ENCODE measurements around the gene PDC.
"Not testable (repeated sequence)": the region's sequence is repeated elsewhere in the genome, so short reads cannot be mapped to it uniquely, and the experiment has no call there.

Gene PDC

DNA sequence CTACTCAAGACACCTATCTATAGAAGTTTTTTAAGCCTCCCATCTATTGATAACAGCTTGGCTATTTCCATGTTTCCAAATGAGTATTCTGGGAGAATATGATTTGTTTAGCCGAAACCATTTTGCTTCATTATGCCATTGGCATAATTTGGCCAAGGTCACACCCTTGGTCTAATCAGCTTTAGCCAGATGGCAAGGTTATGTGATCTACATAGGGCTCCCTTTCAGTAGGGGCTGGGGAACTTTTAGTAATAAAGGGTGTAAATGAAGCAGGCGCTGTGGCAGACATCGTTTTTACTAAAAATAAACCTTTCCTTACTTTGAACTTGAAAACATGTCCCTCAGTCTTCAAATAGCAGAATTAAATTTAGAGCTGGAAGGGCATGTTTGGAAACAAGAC is 3.0 kb upstream of the PDC start:
- no peak for DNase-seq

DNA sequence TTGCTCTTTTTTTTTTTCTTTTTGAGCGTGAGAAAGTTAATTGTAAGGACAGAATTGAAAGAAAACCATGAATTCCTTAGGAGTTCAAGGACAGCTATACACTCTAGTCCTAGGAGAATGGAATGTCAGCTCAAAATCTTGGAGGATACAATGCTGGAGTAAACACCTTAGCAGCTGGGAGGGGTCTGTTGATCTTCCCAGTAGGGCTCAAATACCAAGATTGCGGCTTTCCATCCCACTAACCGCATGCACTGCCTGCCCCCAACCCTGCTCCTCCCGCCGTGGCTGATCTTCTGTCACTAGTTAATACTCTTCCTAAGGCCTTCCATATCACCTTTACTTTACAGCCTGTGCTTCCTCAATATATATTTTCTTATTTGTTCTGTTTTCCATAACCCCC is 2.6 kb upstream of the PDC start:
- no peak for DNase-seq

DNA sequence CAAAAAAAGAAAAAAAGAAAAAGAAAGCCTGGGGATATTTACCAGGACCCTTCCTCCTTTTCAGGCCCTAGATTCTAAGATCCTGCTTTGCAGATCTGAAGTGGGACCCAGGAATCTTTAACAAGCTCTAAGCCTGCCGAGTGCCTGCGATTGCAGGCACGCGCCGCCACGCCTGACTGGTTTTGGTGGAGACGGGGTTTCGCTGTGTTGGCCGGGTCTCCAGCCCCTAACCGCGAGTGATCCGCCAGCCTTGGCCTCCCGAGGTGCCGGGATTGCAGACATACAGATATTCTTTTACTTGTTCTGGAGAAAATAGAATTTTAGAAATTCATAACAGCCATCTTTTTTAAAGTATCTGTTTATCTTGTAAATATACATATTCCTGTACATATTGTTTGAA is 1.8 kb downstream of the PDC start:
- not testable (repeated sequence) for DNase-seq

DNA sequence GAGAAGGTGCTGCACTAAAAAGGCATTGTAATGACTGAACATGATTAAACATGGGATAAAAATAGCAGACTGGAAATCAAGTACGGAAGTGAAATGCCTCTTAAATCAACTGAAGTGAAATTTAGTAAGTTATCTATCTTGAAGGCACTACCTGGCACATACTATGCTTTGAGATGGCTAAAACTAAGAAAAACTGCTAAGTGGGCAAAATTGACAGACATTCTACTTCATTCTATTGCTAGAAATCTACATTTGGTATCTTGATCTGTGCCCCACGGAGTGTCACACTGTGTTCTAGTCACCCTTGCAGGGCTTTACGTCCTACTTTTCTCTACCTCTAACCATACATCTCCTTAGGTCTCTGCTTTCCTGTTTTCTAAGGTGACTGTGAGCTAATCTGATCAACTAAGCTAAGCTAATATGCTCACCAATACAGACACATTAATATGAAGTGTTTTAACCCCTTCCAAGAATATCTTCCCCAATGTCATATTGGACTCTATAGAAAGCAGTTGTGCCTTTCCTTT is 4.1 kb downstream of the PDC start:
- no peak for DNase-seq

- no peak for DNase-seq
Observed at GRCh38 chr1:186454981-186455380, 5.9 kb downstream of the PDC start.

GRCh38 chr1:186446152-186446551 is 14.8 kb downstream of the PDC start:
- DNase-seq = no peak

DNA sequence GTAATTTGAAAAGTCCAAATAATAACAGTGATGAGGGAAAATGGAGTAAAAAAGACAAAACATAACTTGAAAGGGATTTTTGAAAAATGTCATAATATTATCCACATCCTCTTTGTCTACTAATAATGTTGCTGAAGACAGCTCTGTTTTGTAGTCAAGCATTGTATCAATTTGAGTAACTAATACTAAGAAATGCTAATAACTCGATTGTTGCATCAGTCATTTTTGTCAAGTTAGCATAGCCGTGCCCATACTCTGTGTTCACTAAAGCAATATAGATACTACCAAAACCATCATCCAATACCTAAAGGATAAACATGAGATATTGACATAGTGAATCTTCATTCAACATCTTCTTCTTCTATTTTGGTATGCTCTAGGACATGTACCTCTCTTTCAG is 17.3 kb downstream of the PDC start:
- no peak for DNase-seq

DNA sequence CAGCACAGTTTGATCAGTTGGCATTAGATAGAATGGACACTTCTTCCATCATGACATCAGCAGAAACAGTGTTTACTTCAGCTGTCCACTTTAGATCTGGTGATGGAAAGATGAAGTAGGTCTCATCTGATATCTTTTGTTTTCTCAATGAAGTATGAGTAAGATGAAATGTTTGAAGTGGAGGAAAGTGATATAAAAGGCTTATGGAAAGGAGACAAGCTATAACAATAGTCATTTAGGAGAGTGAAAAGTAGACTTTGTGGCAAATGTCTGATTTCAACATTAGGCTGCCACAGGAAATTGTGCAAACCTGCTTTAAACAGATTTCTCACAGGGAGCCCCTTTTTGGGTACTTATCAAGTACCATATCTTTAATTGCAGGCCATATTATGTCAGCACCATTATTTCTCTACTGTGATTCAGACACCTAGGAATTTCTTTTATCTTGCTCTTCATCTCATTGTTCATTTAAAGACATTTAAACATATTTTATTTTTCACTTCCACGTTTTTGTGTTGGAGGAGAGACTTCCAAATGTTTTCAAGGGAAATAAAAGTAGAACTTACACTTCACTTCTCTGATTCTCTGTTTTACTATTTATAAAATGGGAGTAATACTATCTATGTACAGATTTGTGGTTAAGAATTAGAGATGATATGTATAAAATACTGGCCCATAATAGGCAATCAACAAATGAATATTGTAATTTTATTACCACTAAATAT is 18.1 kb downstream of the PDC start:
- no peak for DNase-seq

DNA sequence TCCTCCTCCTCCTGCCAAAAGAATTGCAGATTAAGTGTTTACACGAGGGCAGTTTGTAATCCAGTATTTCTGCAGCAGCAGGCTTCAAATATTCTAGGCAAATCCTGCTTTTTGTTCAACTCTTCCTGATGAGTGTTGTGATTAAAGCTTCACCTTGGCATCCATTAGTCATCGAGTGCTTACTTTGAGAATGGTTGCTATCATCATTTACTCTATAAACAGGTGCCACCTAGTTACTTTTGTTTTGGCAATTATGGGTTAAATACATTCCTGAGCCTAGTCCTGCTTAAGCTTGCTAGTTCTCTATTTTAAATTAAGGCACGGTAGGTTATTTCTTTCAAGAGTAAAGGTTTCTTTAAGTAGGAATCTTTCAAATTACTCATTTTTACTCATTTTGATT is 20.3 kb downstream of the PDC start:
- no peak for DNase-seq

GRCh38 chr1:186438567-186438966 is 22.3 kb downstream of the PDC start:
- no peak for DNase-seq

- no peak for DNase-seq
Observed at GRCh38 chr1:186435336-186435735, 25.6 kb downstream of the PDC start.

DNA sequence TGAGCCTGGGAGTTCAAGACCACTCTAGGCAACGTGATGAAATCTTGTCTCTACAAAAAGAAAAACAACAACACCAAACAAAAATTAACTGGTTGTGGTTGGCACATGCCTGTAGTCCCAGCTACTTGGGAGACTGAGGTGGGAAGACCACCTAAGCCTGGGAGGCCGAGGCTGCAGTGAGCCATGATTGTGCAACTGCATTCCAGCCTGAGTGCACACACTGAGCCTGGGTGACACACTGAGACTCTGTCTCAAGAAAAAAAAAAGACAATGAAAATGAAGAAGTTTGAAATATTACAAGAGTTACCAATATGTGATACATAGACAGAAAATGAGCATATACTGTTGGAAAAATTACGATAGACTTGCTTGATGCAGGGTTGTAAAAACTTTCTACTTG is 31.9 kb downstream of the PDC start:
- DNase-seq = no peak

GRCh38 chr1:186426118-186426517 is 34.8 kb downstream of the PDC start:
- no peak for DNase-seq

- DNase-seq = no peak
Observed at GRCh38 chr1:186424539-186424938, 36.4 kb downstream of the PDC start.

DNA sequence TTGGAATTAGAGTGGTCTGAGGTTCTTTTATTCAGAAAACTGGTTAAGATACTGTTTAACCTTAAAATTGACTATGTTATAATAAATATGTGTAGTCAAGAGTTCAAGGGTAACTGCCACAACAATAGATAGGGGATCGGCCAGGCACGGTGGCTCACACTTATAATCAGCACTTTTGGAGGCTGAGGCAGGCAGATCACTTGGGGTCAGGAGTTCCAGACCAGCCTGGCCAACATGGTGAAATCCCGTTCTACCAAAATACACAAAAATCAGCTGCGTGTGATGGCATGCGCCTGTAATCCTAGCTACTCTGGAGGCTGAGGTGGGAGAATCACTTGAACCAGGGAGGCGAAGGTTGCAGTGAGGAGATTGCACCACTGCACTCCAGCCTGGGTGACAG is 39.5 kb downstream of the PDC start:
- no peak for DNase-seq

DNA sequence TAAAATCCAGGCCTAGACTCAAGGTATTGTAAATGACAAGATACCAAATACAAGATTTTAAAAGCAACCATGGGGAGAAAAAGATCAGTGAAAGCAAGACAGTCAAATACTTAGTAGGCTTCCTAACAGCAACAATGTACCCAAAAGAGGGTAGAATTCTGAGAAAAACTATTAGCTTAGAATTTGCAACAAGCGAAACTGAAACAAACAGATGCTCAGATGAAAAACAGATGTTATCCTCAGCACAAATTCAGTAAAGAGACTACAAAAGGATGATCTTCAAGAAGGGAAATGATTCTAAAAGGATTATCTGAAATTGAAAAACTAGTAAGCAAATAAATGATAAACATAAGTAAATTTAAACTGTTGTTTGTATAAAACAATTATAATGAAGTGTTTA is 40.0 kb downstream of the PDC start:
- DNase-seq = no peak

DNA sequence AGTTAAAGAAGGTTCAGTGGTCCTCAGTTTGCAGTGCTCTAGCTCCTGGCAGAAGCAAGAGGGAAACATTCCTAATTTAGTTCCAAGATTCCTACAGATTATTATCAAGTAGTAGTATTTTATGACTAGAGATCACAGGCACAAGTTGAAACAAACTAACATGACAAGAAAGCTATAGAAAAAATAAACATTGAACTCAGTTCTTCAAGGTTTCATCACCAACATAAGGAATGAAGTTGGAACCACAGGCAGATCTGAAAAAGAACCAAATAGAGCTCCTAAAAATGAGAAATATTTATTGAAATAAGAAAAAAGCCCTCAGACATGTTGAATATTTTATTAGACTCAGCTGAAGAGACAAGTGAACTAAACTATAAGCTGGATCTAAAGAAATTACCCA is 40.6 kb downstream of the PDC start:
- no peak for DNase-seq

DNA sequence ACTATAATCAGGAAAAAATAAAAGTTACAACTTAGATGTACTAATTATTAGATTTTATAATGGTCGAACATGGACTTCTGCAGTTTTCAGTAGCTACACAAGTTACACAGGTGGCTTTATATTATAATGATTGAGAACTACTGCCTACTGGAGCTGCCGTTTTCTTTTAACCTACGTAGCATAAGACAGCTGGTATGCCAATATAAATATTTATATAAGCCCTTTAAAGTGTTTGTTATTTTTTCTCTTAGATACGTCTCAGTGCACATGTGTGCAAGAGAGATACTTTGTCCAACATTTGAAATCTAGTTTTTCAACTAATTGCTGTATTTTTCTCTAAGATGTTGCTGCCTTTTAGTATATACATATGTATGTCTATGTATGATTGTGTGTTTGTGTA is 42.4 kb downstream of the PDC start:
- no peak for DNase-seq

- no peak for DNase-seq
Observed at GRCh38 chr1:186413319-186413718, 47.6 kb downstream of the PDC start.

DNA sequence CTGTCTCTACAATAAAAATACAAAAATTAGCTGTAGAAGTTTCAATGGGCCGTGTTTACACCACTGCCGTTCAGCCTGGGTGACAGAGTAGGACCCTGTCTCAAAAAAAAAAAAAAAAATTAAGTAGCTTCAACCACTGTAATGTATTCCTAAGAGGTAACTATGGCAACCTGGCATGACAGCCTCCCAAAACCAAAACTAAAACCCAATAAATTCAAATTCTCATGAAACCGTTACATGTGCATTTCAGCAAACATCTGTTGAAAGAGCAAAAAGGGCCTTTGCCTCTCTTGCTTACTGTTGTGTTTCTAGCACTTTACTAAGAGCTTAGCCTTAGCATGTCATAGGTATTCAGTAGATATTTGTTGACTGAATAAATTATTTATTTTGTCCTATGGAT is 51.8 kb downstream of the PDC start:
- DNase-seq = no peak

- DNase-seq = no peak
Observed at GRCh38 chr1:186404454-186405051, 56.4 kb downstream of the PDC start.

DNA sequence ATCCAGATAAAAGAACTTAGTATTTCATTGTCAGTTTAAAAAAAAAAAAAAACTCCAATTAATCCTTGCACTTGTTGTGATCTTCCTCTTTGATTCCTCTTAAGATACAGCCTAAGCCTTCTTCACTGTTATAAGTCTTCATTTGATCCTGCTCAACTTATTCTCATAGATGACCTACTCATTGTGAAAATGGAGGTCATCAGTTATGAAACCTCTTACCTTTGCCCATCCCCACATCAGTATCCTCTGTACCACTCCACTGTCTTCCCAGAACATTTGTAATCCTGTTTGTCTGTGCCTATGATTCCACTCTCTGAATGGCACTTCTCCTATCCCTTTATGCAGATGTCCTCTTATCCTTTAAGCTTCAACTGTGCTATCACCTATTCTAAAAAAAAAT is 57.3 kb downstream of the PDC start:
- no peak for DNase-seq

DNA sequence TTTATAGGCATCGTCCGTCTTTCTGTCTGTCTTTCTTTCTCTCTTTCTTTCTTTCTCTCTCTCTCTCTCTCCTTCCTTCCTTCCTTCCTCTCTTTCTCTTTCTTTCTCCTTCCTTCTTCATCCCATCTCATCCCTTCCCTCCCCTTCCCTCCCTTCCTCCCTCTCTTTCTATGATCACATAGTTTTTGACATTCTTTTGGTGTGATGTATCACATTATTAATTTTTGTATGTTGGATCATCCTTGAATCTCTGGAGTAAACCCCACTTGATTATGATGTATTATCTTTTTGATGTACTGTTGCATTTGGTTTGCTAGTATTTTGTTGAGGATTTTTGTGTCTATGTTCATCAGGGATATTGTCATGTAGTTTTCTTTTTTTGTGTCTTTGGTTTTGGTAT is 59.5 kb downstream of the PDC start:
- DNase-seq = not testable (repeated sequence)

Measured in NCI-H510A (cell line).